B cell (primary cell): ENCODE measurements around the gene C17orf113. TPM values are rescaled to one million over a fixed set of nuclear protein-coding genes. Genes with fewer than 3 reads are reported as not detected.

Experiments used
- ATAC-seq: fragments of 200-7000 bp; cut with Tn5 transposase; one replicate; pipeline ENCODE4 v1.10.0; 2021; ENCODE audit warnings: low read depth, mild to moderate bottlenecking, moderate number of reproducible peaks, moderate library complexity
- CTCF ChIA-PET: fragments of 350-600 bp; sonication (Branson Sonifier 250); formaldehyde crosslinking; loops from one replicate; lab custom pipeline; 2021; ENCODE audit warnings: antibody characterized with exemption, inconsistent platforms; lab: Charles Lee
- POLR2A ChIA-PET: fragments of 350-600 bp; sonication (Branson Sonifier 250); formaldehyde crosslinking; loops from one replicate; lab custom pipeline; 2021; ENCODE audit warnings: antibody characterized with exemption; lab: Charles Lee
- DNase-seq: peaks from one replicate; pipeline ENCODE4 v3.0.0; 2013
- H2AFZ ChIP-seq: 2 replicates; pipeline ENCODE4 v1.6.1; 2012; ENCODE audit warnings: mild to moderate bottlenecking, low read depth, low read length; ENCODE audit not compliant: insufficient read depth, poor library complexity, severe bottlenecking
- H3K27ac ChIP-seq, 2 donors: 1 replicate in 1 of 2; 2 replicates in 1 of 2; pipeline ENCODE4 v1.5.1; 2012 to 2013; ENCODE audit warnings: low read length in 2 of 2, mild to moderate bottlenecking in 2 of 2, moderate library complexity in 1 of 2
- H3K27me3 ChIP-seq, 4 experiments: fragments of 200-600 bp in 1 of 4; sonication (generic) in 1 of 4; replicated peaks in 1 of 4; 1 replicate in 2 of 4; 2 replicates in 2 of 4; pipeline versions ENCODE4 v1.6.1 to v1.7.0; 2013 to 2016; ENCODE audit warnings: low read length in 3 of 4, mild to moderate bottlenecking in 2 of 4, mixed read lengths in 1 of 4, moderate library complexity in 1 of 4; ENCODE audit not compliant: insufficient read depth in 4 of 4, control insufficient read depth in 3 of 4; ENCODE audit errors: control extremely low read depth in 1 of 4
- H3K36me3 ChIP-seq, 2 experiments: replicated peaks in 1 of 2; 1 replicate in 1 of 2; 2 replicates in 1 of 2; pipeline versions ENCODE4 v1.6.1 to v1.7.1; 2013; ENCODE audit warnings: low read length in 1 of 2; ENCODE audit not compliant: insufficient read depth in 2 of 2, control insufficient read depth in 1 of 2; ENCODE audit errors: control extremely low read depth in 1 of 2, extremely low read depth in 1 of 2
- H3K4me1 ChIP-seq, 2 donors: fragments of 200-600 bp in 1 of 2; sonication (generic) in 1 of 2; 1 replicate in 1 of 2; 2 replicates in 1 of 2; pipeline versions ENCODE4 v1.5.1 to v1.6.1; 2013 to 2017; ENCODE audit warnings: low read length in 2 of 2; ENCODE audit not compliant: control insufficient read depth in 2 of 2, insufficient read depth in 2 of 2
- H3K4me2 ChIP-seq: replicated peaks from 2 replicates; pipeline ENCODE3; 2012; ENCODE audit warnings: mild to moderate bottlenecking, low read depth, low read length; ENCODE audit not compliant: poor library complexity, severe bottlenecking
- H3K4me3 ChIP-seq, 5 experiments: fragments of 200-600 bp in 1 of 5; sonication (generic) in 1 of 5; 1 replicate in 3 of 5; 2 replicates in 2 of 5; pipeline versions ENCODE4 v1.5.1 to v1.7.0; 2011 to 2016; ENCODE audit warnings: low read length in 4 of 5, mild to moderate bottlenecking in 4 of 5, low read depth in 2 of 5, control low read depth in 1 of 5, moderate library complexity in 1 of 5; ENCODE audit not compliant: insufficient read depth in 1 of 5; ENCODE audit errors: control extremely low read depth in 1 of 5, extremely low read depth in 1 of 5
- H3K79me2 ChIP-seq: fragments of 200-600 bp; sonication (generic); one replicate; pipeline ENCODE4 v1.6.0; 2016; ENCODE audit warnings: low read length; ENCODE audit not compliant: control insufficient read depth, insufficient read depth
- H3K9ac ChIP-seq: fragments of 200-600 bp; sonication (generic); 2 replicates; pipeline ENCODE4 v1.6.1; 2017; ENCODE audit warnings: mild to moderate bottlenecking, low read length, moderate library complexity
- H3K9me3 ChIP-seq, 3 donors: one replicate each; pipeline versions ENCODE4 v1.6.1 to v1.7.1; 2013; ENCODE audit warnings: low read length in 2 of 3; ENCODE audit not compliant: control insufficient read depth in 2 of 3, insufficient read depth in 1 of 3; ENCODE audit errors: control extremely low read depth in 1 of 3
- H4K20me1 ChIP-seq: 2 replicates; pipeline ENCODE4 v1.6.0; 2012; ENCODE audit warnings: mild to moderate bottlenecking, low read length; ENCODE audit not compliant: insufficient read depth, control insufficient read depth, poor library complexity, severe bottlenecking
- H3K27ac Mint-ChIP-seq: one replicate; pipeline ENCODE4 v1.8.0; 2021; ENCODE audit warnings: mixed read lengths
- H3K27me3 Mint-ChIP-seq: one replicate; pipeline ENCODE4 v1.8.0; 2021; ENCODE audit warnings: mixed read lengths
- H3K4me1 Mint-ChIP-seq: one replicate; pipeline ENCODE4 v1.8.0; 2021; ENCODE audit warnings: mixed read lengths
- H3K4me3 Mint-ChIP-seq: one replicate; pipeline ENCODE4 v1.8.0; 2021; ENCODE audit warnings: mixed read lengths
- H3K9me3 Mint-ChIP-seq: one replicate; pipeline ENCODE4 v1.8.0; 2022; ENCODE audit warnings: mixed read lengths; ENCODE audit not compliant: insufficient read depth
- EZH2 ChIP-seq: IDR thresholded peaks from 2 replicates; pipeline ENCODE4 v1.6.1; 2012; ENCODE audit warnings: borderline replicate concordance, low read depth, mild to moderate bottlenecking, moderate library complexity, low read length; ENCODE audit not compliant: insufficient read depth, poor library complexity, severe bottlenecking
- WGBS: methylation state at CpG from one replicate; pipeline ENCODE4 v1.1.5; 2013; ENCODE audit warnings: missing lambda C conversion rate; ENCODE audit not compliant: insufficient coverage; 5-methylcytosine and 5-hydroxymethylcytosine counted together
- intact Hi-C: fragments of 100-400 bp; cut with micrococcal nuclease; formaldehyde crosslinking; loops from one replicate; pipeline ENCODE4 v1.10.0; 2022
- polyA plus RNA-seq: library from polyadenylated mRNA; depleted of rRNA; stranded (reverse); fragments of >200 nt; gene quantifications from 2 replicates; pipeline ENCODE4 v1.2.3, GENCODE V29; 2012
- total RNA-seq, 2 donors: library from RNA; stranded (reverse); fragments of 120-200 nt in 1 of 2; gene quantifications; 1 replicate in 1 of 2; 2 replicates in 1 of 2; pipeline versions ENCODE4 v1.2.3 to v1.2.4, GENCODE V29; 2013 to 2022
- TF ChIP-seq, protein P1 (sequence below): fragments of 200-600 bp; IDR thresholded peaks from one replicate; pipeline ENCODE4 v1.8.0; 2022; ENCODE audit warnings: antibody characterized with exemption, mild to moderate bottlenecking

C17orf113 gene
- total and polyA plus RNA-seq, 2 donors (not counting 1 experiment from before 2014, with no cell fraction given) = 1.2 to 2.1 TPM

DNA sequence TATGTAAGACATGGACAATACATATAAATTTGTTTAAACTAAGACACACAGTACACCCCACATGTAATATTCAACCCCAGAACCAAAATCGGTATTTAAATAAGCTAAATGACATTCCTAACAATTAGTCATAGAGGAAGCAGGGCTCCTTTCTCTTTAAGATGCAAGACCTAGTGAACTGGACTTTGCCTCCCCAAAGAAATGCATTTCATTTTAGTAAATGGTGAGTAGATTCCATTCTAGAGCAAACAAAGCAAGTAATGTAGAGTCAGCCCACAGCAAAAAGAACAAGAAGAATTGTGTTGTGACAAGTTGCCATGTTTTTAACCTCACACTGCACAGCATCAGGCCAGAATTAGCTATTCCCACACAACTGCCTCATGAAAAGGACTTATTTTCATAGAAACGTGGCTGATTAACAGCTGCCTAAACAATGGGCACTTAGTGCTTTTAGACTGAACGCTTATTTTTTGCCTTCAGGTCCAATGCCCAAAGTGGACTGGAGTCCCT lies 47.6 kb downstream of the C17orf113 start:
- DNase-seq (no peak), ATAC-seq (no peak)
- Histone ChIP-seq H3K27me3 (no peaks in the 10 kb centered on the region), H3K27ac (no peak overlapping the region), H2AFZ (no peak overlapping the region), H3K9ac (no peak overlapping the region), H3K4me2 (no peak overlapping the region), H3K9me3 (no peaks in the 10 kb centered on the region), H4K20me1 (peaks cover 63% of the 10 kb centered on the region), H3K4me1 (no peaks in the 10 kb centered on the region), H3K4me3 (no peak overlapping the region), H3K79me2 (peaks cover 70% of the 10 kb centered on the region), H3K36me3 (peaks cover 13 to 51% of the 10 kb centered on the region in 2 experiments)
- Mint-ChIP-seq H3K27me3 (no peaks in the 10 kb centered on the region), H3K9me3 (no peaks in the 10 kb centered on the region), H3K27ac (no peak overlapping the region), H3K4me1 (peaks cover 16% of the 10 kb centered on the region), H3K4me3 (no peak overlapping the region)
- 89% methylated on average over 2 of the region's 3 CpGs for WGBS
- intact Hi-C loops = no loop called here
- TF ChIP-seq, protein P1, sequence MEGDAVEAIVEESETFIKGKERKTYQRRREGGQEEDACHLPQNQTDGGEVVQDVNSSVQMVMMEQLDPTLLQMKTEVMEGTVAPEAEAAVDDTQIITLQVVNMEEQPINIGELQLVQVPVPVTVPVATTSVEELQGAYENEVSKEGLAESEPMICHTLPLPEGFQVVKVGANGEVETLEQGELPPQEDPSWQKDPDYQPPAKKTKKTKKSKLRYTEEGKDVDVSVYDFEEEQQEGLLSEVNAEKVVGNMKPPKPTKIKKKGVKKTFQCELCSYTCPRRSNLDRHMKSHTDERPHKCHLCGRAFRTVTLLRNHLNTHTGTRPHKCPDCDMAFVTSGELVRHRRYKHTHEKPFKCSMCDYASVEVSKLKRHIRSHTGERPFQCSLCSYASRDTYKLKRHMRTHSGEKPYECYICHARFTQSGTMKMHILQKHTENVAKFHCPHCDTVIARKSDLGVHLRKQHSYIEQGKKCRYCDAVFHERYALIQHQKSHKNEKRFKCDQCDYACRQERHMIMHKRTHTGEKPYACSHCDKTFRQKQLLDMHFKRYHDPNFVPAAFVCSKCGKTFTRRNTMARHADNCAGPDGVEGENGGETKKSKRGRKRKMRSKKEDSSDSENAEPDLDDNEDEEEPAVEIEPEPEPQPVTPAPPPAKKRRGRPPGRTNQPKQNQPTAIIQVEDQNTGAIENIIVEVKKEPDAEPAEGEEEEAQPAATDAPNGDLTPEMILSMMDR = no peak
- no peak for TF ChIP-seq EZH2
- ChIA-PET CTCF (interaction anchor here (0.8 to 1.6 kb wide), 4 partner anchors 11 to 40 kb away, joined by 4 read pairs; partner anchors contain the start of gene NKIRAS2), POLR2A (interaction anchor here (1.6 kb wide), 1 partner anchor 15 kb away, joined by 4 read pairs; the partner anchor contains the start of gene DNAJC7)

- Histone ChIP-seq H4K20me1 (peaks cover 60% of the 10 kb centered on the region), H3K4me2 (no peak overlapping the region), H3K27ac (no peak overlapping the region), H3K4me1 (peaks cover 0 to 5% of the 10 kb centered on the region in 2 donors), H3K9me3 (no peaks in the 10 kb centered on the region), H3K9ac (no peak overlapping the region), H3K36me3 (peaks cover 13 to 56% of the 10 kb centered on the region in 2 experiments), H3K4me3 (no peak overlapping the region), H2AFZ (no peak overlapping the region), H3K79me2 (peaks cover 64% of the 10 kb centered on the region), H3K27me3 (no peaks in the 10 kb centered on the region)
- DNase-seq (no peak), ATAC-seq (no peak)
- Mint-ChIP-seq H3K9me3 (no peaks in the 10 kb centered on the region), H3K4me3 (no peak overlapping the region), H3K27ac (no peak overlapping the region), H3K27me3 (no peaks in the 10 kb centered on the region), H3K4me1 (peaks cover 16% of the 10 kb centered on the region)
- POLR2A ChIA-PET = interaction anchor here (1.6 kb wide), 1 partner anchor 15 kb away, joined by 4 read pairs; the partner anchor contains the start of gene DNAJC7
- WGBS = no CpG with 5 or more reads among the region's 7 CpGs
- intact Hi-C loops = no loop called here
- CTCF ChIA-PET = interaction anchor here (0.8 to 1.6 kb wide), 3 partner anchors 11 to 39 kb away, joined by 4 read pairs; partner anchors contain the start of gene NKIRAS2
- TF ChIP-seq EZH2 = no peak
- TF ChIP-seq, protein P1 = no peak
Measured at GRCh38 chr17:42002175-42002791, 48.1 kb downstream of the C17orf113 start.
